ENCODE results near the gene CAPN5. TPM values are rescaled to one million over a fixed set of nuclear protein-coding genes. Genes with fewer than 3 reads are reported as not detected.

Gene CAPN5
- total RNA-seq, 1 experiment from 2014 or later: 0.26 TPM

DNA sequence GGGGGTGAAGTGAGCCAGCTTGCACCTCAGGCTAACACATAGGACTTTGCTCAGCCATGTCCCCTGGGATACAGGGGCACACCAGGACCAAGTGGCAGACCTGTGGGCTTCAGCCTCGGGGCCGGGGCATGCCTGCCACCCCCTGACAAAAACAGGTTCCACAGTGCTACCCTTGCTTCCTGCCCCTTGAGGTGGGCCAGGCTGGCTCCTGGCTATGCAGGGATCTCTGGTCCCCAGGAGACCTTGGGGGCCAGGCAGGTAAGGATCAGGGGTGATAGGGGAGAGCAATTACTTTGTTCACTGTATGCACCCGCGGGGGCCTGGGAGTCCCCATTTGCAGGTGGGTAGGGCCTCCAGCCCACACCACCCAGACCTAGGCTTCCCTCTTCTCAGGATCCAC is 58.9 kb downstream of the CAPN5 start:
- intact Hi-C loops (cut with micrococcal nuclease): loop anchor here (5.0 kb wide), 1 partner anchor 492 kb away; no protein-coding TSS in a partner anchor
- Mint-ChIP-seq H3K4me1 (ENCODE audit: insufficient read depth, unreplicated experiment) (no peaks in the 10 kb centered on the region), H3K9me3 (ENCODE audit: unreplicated experiment) (no peaks in the 10 kb centered on the region), H3K27ac (ENCODE audit: low read depth, unreplicated experiment) (no peak overlapping the region), H3K4me3 (ENCODE audit: unreplicated experiment) (no peak overlapping the region), H3K27me3 (ENCODE audit: insufficient read depth, unreplicated experiment) (peaks cover 11% of the 10 kb centered on the region), H3K36me3 (ENCODE audit: insufficient read depth, unreplicated experiment) (no peaks in the 10 kb centered on the region)
- ChIA-PET CTCF (interaction anchor here (1.0 to 1.8 kb wide), 4 partner anchors 25 to 73 kb away, joined by 3 to 5 read pairs (median 3); no protein-coding TSS in a partner anchor), POLR2A (no interaction called here)
- no peak for TF ChIP-seq CTCF (IDR thresholded peaks at IDR 0.05; ENCODE audit: unreplicated experiment)
- no TSS peak for BruUV-seq (replicated peaks)
- no peak for DNase-seq (ENCODE audit: unreplicated experiment)

DNA sequence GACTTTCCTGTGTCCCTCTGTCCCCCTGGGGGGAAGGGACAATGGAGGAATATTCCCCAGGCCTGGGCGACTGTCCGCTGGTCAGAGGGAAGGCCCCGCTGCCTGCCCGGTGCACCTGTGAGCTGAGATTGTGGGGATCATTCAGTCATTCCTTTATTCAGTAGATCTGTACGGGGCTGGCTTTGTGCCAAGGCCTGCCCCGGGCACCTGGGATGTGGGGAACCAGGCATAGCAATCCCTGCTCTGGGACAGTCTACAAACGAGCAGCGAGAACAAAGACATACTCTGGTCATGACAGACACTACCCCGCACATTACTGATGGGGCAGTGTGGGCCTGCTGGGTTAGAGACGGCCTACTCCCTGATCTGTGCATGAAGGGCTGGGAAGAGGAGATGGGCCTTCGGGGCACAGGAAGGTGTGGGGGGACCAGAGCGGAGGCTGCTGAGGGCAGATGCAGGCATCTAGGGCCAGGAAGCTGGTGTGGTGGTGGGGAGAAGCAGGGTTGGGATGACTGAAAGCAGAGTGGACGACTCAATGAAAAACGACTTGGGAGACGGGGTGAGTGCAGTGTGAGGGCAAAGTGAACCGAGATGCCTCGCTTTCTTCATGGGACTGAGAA is 59.5 kb downstream of the CAPN5 start:
- Mint-ChIP-seq H3K4me3 (ENCODE audit: unreplicated experiment) (no peak overlapping the region), H3K9me3 (ENCODE audit: unreplicated experiment) (no peaks in the 10 kb centered on the region), H3K27me3 (ENCODE audit: insufficient read depth, unreplicated experiment) (peaks cover 11% of the 10 kb centered on the region), H3K36me3 (ENCODE audit: insufficient read depth, unreplicated experiment) (no peaks in the 10 kb centered on the region), H3K27ac (ENCODE audit: low read depth, unreplicated experiment) (no peak overlapping the region), H3K4me1 (ENCODE audit: insufficient read depth, unreplicated experiment) (no peaks in the 10 kb centered on the region)
- no peak for TF ChIP-seq CTCF (IDR thresholded peaks at IDR 0.05; ENCODE audit: unreplicated experiment)
- BruUV-seq (replicated peaks): no TSS peak
- no peak for DNase-seq (ENCODE audit: unreplicated experiment)
- intact Hi-C loops (cut with micrococcal nuclease): loop anchor here (5.0 kb wide), 1 partner anchor 491 kb away; no protein-coding TSS in a partner anchor
- CTCF ChIA-PET: interaction anchor here (0.6 to 5.4 kb wide), 25 partner anchors 10 to 1608 kb away, joined by 3 to 52 read pairs (median 5); no protein-coding TSS in a partner anchor
- POLR2A ChIA-PET: no interaction called here

GRCh38 chr11:77126861-77127234 is 60.1 kb downstream of the CAPN5 start:
- no peak for TF ChIP-seq CTCF (IDR thresholded peaks at IDR 0.05; ENCODE audit: unreplicated experiment)
- no peaks in the 10 kb centered on the region for H3K9me3 Mint-ChIP-seq (ENCODE audit: unreplicated experiment)
- ChIA-PET CTCF (interaction anchor here (0.6 to 5.4 kb wide), 44 partner anchors 10 to 1609 kb away, joined by 3 to 52 read pairs (median 5); no protein-coding TSS in a partner anchor), POLR2A (interaction anchor here (0.7 kb wide), 1 partner anchor 52 kb away, joined by 3 read pairs; no protein-coding TSS in a partner anchor)
- peaks cover 11% of the 10 kb centered on the region for H3K27me3 Mint-ChIP-seq (ENCODE audit: insufficient read depth, unreplicated experiment)
- no peak for DNase-seq (ENCODE audit: unreplicated experiment)
- BruUV-seq (replicated peaks): no TSS peak
- no peaks in the 10 kb centered on the region for H3K4me1 Mint-ChIP-seq (ENCODE audit: insufficient read depth, unreplicated experiment)
- intact Hi-C loops (cut with micrococcal nuclease): loop anchor here (1.0 to 5.0 kb wide), 3 partner anchors 61 to 490 kb away; no protein-coding TSS in a partner anchor
- H3K4me3 Mint-ChIP-seq (ENCODE audit: unreplicated experiment): peak overlapping the region; percentile 68
- no peak overlapping the region for H3K27ac Mint-ChIP-seq (ENCODE audit: low read depth, unreplicated experiment)
- H3K36me3 Mint-ChIP-seq (ENCODE audit: insufficient read depth, unreplicated experiment): no peaks in the 10 kb centered on the region

DNA sequence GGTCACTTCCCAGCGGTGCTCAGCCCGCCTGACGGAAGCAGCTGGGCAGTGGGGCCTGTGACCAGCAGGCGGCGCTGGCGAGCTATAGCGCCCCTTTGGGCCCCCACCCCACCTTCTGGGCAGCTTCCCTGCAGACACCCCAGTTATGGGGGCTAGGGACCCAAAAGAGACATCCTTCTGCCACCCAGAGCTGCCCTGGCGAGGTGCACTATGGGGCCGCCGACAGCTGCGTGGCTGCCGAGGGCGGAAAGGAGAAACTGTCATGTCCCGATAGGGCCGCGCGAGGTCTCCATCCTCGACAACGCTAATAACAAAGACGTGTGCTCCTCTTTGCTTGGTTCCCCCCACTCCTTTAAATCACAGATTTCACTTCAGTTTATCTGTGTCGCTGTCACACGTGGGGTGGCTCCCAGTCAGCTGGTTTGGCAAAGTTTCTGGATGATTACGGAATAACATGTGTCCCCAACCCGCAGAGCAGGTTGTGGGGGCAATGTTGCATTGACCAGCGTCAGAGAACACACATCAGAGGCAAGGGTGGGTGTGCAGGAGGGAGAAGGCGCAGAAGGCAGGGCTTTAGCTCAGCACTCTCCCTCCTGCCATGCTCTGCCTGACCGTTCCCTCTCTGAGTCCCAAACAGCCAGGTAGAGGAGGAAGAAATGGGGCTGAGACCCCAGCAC is 60.6 kb downstream of the CAPN5 start:
- Mint-ChIP-seq H3K27ac (ENCODE audit: low read depth, unreplicated experiment) (no peak overlapping the region), H3K9me3 (ENCODE audit: unreplicated experiment) (no peaks in the 10 kb centered on the region), H3K36me3 (ENCODE audit: insufficient read depth, unreplicated experiment) (no peaks in the 10 kb centered on the region), H3K27me3 (ENCODE audit: insufficient read depth, unreplicated experiment) (peaks cover 11% of the 10 kb centered on the region), H3K4me3 (ENCODE audit: unreplicated experiment) (peak overlapping the region; percentile 68), H3K4me1 (ENCODE audit: insufficient read depth, unreplicated experiment) (no peaks in the 10 kb centered on the region)
- TF ChIP-seq CTCF (IDR thresholded peaks at IDR 0.05; ENCODE audit: unreplicated experiment): peak; percentile 99
- no TSS peak for BruUV-seq (replicated peaks)
- DNase-seq (ENCODE audit: unreplicated experiment): peak; percentile 43
- intact Hi-C loops (cut with micrococcal nuclease): loop anchor here (1.0 to 5.0 kb wide), 3 partner anchors 61 to 490 kb away; no protein-coding TSS in a partner anchor
- ChIA-PET POLR2A (interaction anchor here (0.7 kb wide), 1 partner anchor 51 kb away, joined by 3 read pairs; no protein-coding TSS in a partner anchor), CTCF (interaction anchor here (0.5 to 5.4 kb wide), 50 partner anchors 9 to 1609 kb away, joined by 3 to 52 read pairs (median 4); no protein-coding TSS in a partner anchor)
